Stimulated activated CD4-positive, alpha-beta T cell treated with anti-CD3 and anti-CD28 coated beads, Interleukin-2, amount 100 ng/mL, for 4 hours (primary cell): ENCODE results near the gene AP4B1.
"Not testable (repeated sequence)": the region's sequence is repeated elsewhere in the genome, so short reads cannot be mapped to it uniquely, and the experiment has no call there.

Experiments
- DNase-seq: peaks from one replicate; pipeline ENCODE4 v3.0.0-alpha.2; 2020; ENCODE audit warnings: low read depth

The AP4B1 gene

DNA sequence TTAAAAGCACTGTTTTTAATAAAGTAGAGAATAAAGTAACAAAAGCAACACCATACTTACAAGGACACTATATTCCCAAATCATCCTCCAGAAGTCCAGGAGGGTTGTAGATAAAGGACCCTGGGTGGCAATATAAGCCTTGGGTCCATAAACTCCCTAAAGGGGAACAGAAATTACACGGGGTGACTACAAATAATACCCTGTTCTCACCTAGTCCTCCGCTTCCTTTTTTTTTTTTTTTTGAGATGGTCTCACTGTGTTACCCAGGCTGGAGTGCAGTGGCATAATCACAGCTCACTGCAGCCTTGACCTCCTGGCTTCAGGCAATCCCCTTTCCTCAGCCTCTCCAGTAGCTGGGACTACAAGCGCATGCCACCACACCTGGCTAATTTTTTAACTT is 46.2 kb downstream of the AP4B1 start:
- DNase-seq: no peak

DNA sequence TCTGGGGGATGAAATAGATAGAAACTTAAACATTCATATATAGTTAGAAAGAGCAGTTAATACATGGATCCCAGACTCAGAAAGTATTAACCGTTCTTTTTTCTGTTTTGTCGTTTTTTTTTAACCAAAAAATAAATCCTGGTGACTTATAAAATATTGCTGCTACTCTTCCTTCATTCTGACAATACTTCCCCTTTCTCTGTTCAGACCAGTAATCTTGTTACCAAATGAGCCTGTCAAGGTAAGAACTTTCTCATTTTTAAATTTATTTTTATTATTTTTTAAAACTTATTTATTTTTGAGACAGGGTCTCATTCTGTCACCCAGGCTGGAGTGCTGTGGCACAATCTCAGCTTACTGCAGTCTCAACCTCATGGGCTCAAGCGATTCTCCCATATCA is 46.8 kb downstream of the AP4B1 start:
- no peak for DNase-seq

DNA sequence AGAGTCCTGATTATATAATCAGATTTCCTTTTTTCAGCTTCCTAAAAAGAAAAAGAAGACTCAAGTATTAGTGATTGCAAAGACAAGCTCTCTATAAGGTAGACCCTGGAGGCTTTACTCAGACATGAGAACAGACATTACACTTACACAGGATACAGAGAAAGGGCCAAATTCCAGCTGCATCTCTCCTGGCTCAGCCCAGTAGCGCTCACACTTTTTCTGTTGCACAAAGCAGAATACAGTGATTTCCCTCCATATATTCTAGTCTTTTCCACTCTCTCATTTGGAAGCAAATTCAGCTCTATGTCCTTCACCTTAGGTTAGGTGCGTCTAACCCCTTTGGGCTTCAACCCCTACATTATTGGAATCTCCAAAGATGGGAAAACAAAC is 48.2 kb downstream of the AP4B1 start:
- no peak for DNase-seq

DNA sequence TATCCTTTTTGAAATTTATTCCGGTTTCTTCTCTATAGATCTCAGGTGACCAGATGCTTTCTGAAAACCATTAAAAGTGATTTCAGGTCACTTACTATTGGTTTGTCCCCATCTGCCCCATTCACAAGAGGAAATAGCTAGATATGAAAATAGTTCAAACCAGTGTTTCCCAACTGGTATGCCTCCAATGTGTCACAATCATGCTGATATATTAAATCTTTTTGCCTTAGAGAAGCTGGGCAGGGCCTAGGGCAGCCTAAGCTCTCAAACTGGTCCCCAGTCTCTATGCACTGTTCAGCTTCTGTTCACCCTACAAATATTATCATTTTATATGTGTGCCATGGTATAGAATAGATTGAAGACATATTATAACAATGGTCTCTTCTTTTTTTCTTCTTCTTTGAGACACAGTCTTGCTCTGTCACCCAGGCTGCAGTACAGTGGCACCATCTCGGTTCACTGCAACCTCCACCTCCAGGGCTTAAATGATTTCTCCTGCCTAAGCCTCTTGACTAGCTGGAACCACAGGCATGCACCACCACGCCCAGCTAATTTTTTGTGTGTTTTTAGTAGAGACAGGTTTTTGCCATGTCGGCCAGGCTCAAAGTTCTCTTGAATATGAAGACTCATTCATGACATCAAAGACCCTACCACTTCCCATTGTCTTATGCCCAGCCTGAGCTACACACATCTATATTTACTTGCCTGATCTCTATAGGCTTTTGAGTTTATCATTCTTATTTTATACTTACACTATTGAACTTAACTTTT is 48.8 kb downstream of the AP4B1 start:
- no peak for DNase-seq

DNA sequence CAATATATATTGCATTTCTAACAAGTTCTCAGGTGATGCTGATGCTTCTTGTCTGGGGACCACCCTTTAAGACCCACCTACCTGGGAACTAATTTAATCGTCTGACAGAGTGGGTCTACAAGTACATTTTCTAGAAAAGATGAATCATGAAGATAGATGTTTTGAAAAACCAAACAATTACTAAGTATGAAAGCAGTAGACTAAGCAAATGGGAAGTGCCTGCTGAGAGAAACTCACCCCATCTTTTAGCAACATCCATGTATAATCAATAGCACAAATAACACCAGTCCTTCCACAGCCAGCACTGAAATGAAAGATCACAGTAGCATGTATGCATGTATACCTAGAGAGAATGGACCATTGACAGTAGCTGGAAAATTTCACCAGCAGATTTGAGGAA is 50.4 kb downstream of the AP4B1 start:
- no peak for DNase-seq

DNA sequence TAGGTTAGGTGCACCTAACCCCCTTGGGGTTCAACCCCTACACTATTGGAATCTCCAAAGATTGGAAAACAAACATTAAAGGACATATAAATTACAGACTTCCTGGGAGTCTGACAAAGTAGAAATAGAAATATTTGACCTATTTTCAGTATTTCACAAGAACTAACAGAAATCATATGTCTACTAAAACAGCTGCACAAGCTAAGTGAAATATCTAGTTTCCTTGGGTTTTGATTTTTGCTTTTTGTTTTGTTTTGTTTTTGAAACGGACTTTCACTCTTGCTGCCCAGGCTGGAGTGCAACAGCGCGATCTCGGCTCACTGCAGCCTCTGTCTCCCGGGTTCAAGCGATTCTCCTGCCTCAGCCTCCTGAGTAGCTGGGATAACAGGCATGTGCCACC is 51.9 kb downstream of the AP4B1 start:
- DNase-seq: not testable (repeated sequence)

DNA sequence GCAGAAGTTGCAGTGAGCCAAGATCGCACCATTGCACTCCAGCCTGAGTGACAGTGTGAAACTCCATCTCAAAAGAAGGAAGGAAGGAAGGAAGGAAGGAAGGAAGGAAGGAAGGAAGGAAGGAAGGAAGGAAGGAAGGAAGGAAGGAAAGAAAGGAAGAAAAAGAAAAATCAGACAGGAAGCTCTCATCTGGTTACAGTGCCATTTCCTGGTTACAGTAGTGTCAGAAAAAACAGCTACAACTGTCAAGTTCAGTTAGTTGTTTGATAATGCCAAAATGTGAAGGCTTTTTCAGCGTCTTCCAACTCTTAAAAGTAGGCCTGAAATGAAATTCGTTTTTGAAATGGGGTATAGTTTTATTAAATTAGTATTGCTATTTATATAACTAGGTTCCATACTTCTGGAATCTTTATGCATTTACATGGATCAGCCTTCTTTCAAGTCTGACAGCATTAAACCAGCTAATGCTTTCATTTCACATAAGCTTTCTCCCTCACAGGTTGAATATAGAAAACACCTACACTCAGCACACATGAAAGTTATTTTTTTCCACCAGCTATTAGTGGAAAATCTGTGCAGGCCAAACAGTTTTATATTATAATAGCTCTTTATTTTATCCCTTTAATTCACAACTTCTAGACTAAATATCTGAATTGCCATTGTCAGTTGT is 54.3 kb downstream of the AP4B1 start:
- no peak for DNase-seq

DNA sequence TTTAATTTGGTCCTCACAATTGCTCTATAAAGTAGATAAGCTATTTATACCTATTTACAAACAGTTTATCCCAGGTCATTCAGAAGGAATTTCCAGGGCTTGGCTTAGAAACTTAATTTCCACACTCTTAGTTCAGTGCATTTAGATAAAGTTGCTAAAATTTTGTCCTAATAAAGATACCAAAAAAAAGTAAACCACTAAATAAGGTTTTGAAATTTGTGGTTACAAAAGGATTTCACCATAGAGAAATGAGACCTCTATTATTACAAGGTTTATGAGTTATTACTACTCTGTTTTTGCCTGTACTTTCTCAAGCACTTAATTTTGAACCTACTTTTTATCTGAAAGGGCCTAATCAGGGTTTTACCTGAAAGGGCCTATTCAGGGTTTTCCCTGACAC is 55.5 kb downstream of the AP4B1 start:
- no peak for DNase-seq

DNA sequence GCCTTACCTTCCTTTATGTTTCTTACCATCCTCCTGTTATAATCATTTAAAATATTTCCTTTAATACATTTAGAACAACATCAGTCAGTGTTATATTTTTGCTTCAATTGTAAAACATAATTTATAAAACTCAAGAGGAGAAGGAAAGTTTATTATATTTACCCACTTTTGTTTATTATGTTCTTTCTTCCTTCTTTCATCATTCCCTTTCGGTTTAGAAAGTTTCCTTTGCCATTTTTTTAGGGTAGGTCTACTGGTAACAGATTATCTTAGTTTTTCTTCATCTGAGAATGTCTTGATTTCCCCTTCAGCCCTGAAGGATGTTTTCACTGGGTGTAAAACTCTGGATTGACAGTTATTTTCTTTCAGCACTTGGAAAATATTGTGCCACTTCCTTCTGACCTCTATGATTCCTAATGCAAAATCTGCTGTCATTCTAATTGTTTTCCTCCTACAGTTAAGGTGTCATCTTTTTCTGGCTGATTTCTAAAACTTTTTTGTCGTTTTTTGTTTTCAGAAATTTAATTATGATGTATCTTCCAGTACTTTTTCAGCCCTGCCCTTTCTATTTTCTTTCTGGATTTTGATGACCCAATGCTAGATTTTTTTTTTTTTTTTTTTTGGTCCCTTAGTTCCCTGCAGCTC is 58.1 kb downstream of the AP4B1 start:
- DNase-seq: no peak
